ENCODE results near the gene MCEMP1.

Gene MCEMP1, protein sequence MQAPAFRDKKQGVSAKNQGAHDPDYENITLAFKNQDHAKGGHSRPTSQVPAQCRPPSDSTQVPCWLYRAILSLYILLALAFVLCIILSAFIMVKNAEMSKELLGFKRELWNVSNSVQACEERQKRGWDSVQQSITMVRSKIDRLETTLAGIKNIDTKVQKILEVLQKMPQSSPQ

DNA sequence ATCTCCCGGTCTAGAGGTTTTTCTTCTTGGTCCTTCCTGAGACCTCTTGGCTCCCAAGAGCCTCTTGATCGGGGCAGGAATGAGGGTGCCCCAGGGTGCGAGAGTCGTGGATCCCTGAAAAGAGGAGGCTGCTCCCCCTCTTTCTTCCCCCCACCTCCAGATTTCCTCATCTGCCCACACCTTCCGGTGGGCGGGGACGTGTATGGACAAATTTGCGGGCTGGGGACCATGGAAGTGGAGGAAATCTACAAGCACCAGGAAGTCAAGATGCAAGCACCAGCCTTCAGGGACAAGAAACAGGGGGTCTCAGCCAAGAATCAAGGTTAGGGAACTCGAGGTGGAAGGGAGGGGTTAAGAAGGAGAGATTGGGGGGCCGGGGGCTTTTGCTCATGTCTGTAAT lies at the start of gene MCEMP1:
Gene MCEMP1, plus strand, starts transcription at position 237 of the 400 bp plus-strand sequence. Its CDS starts 31 bp downstream, at position 268.
- DNase-seq, result no peak

DNA sequence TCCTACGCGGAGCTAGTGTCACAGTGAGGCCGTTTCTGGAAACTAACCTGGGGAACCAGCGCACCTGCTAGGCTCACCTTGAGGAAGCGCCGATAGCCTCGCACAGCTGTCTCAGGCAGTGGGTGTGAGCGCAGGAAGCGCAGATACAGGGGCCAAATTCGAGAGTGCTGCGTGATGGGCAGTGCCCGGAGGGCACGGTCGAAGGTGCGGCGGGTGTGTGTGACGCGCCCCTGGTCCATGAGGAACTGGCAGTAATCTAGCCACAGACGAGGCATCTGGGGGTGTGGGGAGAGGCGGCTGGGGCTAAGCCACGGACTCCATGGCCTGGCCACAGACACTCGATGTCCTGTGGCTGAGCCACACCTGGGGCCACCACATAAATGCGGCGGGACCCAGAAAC lies 49.7 kb upstream of the MCEMP1 start:
- DNase-seq, result no peak

DNA sequence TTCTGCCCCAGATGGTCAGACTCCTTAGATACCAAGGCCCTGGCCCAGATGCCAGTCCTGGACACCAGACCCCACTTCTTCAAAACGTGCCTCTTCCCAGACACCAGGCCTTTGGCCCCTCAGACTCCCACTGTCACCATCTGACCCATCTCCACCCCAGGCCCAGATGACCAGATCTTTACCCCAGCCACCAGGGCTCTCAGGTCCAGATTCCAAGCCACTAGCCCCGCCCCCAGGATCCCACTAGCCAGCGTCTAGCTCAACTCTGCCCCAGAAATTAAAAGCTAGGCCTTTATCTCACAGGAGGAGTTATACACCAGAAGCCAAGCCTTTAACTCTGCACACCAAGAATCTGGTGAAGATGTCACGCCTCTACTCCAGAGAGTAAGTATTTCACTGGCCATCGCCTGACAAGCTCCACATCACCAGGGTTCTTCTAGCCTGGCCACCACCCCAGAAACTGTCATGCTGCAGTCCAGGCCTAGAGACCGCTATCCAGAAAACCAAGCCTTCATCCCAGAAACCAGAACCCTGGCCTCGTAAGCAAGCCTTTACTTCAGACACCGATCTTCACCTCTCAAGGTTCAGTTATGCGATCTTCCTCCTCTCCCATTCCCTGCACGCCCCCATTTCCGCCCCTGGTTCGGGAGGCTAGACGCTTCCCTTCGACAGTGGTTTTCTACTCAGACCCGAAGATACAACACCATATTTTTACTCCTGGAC lies 48.1 kb upstream of the MCEMP1 start:
- no peak for DNase-seq

DNA sequence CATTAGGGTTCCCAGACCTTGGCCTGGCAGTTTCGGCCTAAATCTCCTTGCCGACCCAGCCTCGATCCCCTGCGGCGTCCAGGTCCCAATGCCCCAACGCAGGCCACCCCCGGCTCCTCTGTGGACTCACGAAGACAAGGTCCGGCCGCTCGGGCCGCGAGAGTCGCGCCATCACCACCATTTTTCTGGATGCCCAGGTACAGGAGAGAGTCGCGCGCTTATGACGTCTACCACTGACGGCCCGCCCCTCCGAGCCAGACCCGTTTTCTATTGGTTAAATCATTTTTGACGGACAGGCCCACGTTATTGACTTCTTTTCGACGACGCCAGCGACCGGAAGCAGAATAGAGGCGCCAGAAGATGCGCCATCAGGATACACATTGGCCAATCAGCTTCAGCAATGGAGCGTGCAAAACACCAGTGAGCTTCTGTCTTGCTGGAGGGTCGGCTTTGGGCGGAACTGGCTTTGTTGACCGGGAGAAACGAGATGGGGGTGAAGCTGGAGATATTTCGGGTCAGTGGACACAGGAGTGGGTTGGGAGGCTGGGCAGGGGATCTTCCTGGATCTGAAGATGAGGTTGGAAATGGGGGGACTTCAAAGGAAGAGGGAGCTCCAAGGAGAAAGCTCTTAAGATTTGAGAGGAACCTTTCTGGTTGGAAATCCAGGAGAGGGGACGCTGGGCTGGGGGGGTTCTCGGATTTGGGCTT lies 47.4 kb upstream of the MCEMP1 start, which contains the start of the genes PET100 and XAB2:
Gene PET100, plus strand, starts transcription at position 447 of the 708 bp plus-strand sequence. Its CDS starts 41 bp downstream, at position 488.
Gene XAB2, minus strand, starts transcription at position 199 of the 708 bp plus-strand sequence. Its CDS starts 18 bp downstream, at position 181.
- DNase-seq, result peak; percentile 97 to 99

DNA sequence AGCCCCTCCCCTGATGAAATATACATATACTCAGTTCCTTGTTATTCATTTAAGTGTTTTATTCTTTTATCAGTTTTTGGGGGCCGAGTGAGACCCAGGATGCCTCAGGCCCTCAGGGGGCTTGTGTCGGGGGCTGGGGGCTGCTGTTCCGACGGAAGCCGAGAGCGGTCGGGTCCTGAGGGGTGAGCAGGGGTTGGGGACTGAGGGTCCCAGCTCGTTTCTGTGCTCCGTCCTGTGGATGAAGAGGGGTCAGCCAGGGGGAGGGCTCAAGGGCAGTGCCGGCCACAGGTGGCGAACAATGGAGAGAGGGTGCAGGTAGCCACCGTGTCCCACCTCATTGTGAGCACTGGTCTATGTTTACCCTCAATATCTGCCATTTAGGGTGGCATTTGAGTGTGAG lies 45.3 kb upstream of the MCEMP1 start:
- no peak for DNase-seq

DNA sequence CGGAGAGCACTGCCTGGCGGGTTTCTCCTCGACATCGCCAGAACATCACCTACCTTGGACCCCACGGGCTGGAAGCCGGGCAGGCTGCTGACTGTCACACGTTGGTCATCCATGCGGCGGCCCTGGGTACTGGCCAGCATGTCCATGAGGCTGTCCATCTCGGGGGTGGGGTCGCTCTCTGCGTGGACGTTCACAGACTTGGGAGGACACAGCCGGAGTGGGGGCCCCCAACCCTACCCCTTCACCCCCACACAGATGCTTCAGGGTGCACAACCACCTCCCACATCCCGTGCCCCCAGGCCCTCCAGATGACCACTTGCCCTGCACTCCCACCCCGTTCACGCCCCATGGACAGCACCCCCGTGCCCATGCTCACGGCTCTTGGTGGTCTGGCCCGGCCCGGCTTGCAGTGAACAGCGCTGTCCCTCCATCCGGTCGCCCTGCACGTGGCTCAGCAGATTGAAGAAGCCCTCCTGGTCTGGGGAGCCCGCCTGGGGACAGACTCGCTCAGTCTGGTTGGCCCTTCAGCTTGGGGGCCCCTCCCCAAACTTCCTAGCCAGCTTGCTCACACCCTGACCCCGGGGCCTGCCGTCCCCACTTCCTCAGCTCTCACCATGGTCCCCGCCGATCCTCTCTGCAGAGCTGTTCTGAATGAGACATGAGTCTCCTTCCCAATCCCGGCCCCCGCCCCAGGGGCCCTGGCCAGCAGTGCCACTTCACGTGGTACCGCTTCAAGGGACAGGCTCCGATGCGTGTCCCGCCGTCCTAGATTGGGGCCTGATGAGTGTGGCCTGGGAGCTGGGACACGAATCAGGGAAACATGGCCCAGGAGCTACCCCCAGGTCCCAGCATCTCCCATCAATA lies 44.3 kb upstream of the MCEMP1 start:
- no peak for DNase-seq

DNA sequence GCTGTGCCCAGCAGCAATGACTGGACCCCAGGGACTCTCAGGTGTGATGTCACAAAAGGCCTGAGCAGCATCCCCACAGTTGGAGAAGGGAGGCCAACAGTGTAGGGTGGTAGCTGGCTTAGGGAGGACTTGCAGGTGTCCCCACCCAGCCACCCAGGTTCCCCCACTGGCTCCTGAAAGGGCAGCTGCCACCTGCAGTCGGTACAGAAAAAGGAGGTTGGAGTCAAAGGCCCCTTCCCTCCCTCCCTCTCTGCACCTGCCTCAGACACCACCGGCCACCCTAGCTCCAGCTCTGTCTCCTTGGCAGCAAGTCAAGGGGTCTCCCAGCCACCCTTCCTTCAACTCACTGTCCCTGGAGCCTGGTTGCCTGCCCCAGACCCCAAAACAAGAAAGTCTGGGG lies 43.2 kb upstream of the MCEMP1 start, which contains the start of gene PCP2:
Gene PCP2, minus strand, starts transcription at position 22 of the 400 bp plus-strand sequence. CDS start 262 bp downstream, outside the sequence.
- DNase-seq, result no peak

DNA sequence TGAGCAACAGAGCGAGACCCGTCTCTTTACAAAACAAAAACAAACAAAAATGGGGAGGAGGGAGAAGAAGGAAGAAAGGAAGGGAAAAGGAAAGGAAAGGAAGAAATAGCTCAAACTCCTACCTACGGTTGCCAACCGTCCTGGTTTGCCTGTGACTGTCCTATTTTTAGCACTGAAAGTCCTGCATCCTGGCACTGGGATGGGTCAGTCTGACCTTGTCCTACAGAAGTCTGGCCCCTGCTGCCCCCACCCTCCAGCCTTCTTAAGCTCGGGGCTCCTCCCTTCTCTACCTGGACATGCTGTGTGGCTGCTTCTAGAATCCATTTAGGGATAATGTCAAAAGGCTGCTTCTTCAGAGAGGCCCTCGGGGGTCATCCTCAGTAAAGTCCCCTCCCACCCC lies 41.2 kb upstream of the MCEMP1 start:
- no peak for DNase-seq

DNA sequence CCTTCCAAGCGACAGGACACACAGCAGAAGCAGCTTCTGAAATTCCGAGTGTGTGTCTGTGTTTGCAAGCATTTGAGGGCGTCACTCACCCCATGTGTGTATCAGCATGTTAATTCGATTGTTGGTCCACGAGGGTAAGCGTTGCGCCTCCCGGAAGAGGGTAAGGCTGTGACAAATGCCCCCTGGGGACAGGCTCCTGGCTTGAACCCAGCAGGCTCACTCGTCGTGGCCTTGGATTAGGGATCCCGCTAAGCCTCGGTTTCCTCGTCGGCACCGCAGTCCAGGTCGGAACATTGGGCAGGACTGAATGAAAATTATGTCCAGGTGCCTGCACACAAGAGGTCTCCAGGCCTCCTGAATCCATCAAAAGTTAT lies 40.6 kb upstream of the MCEMP1 start:
- no peak for DNase-seq

DNA sequence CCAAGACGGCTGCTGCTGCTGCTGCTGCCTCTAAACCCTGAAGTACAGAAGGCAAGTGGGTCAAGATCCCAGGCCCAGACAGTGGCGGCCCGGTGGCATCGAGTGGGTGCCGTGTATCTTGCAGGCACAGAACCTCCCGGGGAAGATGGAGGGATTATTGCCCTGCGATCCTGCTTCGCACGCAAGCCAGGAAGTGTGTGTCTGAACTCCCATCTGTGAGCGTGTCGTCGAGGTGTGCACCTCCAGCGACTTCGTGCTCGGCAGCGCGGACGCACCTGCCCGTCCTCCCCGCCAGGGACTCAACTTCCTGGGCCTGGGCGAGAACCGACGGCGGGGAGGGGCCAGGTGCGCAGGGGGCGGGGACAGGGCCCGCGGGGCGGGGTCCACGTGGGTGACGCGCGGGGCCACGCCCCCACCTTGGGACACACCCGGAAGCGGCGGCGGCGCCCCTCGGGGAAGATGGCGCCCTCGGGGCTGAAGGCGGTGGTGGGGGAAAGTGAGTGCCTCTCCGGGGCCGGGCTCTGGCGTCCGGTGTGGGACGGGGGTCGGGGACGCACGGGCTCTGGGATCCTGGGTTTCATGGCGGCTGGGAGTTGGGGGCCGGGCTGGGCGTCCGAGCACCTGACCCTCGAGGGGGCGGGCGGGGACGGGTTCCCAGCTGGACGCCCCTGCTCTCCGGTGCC lies 40.1 kb upstream of the MCEMP1 start, which contains the start of gene STXBP2:
Gene STXBP2, plus strand, starts transcription at position 420 of the 683 bp plus-strand sequence. Its CDS starts 40 bp downstream, at position 460.
- DNase-seq, result peak; percentile 15 to 54

DNA sequence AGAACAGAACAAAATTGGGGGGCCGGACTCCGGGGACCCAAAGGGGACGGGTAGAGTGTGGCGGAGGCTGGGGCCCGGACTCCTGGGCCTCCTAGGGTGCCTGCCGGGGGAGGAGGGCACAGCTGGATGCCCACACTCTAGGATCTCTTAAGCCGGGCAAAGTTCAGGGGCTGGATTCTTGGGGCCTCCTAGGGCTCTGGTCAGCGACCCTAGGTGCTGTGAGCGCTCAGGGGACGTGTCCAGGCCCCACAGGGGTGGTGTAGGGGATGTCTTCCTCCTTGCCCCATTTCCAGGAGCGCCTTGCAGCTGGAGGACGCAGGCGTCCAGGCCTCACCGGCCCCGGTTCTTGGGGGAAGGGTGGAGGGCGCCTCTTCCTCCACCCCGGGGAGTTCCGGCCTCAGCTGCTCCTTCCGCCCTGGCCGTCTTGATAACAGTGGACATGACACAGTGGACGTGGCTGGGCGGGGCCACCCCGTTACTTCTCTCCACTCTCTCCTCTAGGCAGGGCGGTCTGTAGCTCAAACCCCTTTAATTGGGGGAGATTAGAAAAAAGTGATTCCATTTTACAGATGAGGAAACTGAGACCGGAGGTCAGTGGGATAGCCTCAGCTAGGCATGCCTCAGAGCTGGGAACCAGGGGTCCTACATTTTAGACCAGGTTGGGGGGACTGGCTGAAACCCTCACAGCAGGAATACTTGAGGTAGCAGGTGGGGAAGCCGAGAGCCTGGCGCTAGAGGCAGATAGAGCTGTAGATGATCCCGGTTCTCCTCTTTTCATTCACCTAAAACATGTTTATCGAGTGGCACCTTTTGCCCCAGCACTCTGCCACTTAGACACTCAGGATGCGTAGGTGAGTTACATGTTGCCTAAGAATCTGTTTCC lies 39.3 kb upstream of the MCEMP1 start:
- DNase-seq, result peak in 1 of 2 experiments; percentile 20

DNA sequence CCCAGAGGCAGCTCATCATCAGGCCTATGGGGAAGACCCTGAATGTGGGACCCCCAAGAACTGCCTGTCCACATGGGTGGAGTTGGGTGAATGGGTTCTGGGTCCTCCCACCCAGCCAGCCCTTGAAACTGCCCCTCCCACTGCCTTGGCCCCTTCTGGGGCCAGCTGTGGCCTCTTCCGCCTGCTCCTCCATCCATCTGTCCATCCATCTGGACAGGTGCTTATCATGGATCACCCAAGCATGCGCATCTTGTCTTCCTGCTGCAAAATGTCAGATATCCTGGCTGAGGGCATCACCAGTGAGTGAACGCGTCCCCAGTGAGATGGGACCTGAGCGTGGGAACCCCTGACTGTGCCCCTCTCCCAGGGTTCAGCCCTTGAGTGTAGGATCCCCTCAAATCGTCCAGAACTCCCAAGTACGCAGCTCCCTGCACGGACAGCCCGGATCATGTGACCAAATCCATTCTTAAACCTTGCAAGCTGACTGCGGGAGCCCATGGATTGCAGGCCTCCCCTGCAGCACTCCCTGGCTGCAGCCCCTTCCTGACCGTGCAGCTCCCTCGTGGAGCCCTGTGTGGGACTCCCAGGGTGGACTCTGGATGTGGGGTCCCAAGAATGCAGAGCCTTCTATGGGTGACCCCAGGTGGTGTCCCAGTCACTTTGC lies 38.0 kb upstream of the MCEMP1 start:
- peak; percentile 93 to 96 for DNase-seq

DNA sequence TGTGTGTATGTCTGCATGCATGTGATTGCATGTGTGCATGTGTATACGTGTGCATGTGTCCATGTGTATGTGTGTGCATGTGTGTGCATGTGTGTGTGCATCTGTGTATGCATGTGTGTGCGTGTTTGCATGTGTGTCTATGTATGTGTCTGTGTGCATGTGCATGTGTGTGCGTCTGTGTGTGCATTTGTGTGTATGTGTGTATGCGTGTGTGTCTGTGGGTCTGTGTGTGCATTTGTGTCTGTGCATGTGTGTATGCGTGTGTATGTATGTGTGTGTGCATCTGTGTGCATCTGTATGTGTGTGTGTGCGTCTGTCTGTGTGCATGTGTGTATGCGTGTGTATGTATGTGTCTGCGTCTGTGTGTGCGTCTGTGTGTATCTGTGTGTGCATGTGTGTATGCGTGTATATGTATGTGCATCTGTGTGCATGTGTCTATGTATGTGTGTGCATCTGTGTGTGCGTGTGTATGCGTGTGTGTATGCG lies 37.0 kb upstream of the MCEMP1 start:
- no peak for DNase-seq

DNA sequence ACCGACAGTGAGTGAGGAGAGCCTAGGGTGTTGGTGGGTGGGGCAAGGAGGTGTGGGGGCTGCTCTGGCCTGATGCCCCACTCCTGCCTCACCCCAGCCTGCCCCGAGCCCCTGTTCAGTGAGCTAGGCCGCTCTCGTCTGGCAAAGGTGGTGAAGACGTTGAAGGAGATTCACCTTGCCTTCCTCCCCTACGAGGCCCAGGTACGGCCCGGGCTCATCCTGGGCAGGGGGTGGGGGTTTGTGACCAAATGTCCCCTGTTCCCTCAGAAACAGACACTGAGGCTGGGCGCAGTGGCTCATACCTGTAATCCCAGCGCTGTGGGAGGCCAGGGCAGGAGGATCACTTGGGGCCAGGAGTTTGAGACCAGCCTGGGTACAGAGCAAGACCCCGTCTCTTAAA lies 36.1 kb upstream of the MCEMP1 start:
- DNase-seq, result no peak

DNA sequence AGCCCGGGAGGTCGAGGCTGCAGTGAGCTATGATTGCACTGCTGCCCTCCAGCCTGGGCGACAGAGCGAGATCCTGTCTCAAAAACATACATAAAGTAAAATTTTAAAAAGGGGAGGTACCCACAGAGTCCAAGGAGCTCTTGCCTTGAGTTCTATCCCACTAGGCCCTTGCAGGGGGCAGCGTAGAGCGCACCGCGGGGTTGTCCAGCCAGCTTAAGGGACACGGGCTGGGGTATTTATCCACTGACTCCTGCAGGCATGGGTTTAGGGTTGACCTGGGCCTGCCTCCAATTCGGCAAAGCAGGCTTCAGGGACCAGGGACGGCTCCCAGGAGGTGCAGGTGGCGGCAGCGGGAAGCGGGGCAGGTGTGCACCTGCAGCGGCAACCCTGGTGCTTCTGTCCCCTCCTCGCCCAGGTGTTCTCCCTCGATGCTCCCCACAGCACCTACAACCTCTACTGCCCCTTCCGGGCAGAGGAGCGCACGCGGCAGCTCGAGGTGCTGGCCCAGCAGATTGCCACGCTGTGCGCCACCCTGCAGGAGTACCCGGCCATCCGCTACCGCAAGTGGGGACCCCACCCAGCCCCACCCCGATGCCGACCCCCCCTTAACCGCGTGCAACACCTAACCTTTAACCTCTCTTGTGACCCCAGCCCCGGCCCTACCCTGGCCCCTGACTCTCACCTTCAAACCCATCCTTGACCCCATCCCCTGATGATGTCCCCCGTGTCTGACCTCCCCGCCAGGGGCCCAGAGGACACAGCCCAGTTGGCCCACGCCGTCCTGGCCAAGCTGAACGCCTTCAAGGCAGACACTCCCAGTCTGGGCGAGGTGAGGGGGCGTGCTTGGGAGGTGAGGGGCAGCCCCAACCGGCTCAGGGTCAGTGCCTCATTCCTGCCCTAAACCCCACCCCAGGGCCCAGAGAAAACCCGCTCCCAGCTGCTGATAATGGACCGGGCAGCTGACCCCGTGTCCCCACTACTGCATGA lies 35.3 kb upstream of the MCEMP1 start:
- no peak for DNase-seq

DNA sequence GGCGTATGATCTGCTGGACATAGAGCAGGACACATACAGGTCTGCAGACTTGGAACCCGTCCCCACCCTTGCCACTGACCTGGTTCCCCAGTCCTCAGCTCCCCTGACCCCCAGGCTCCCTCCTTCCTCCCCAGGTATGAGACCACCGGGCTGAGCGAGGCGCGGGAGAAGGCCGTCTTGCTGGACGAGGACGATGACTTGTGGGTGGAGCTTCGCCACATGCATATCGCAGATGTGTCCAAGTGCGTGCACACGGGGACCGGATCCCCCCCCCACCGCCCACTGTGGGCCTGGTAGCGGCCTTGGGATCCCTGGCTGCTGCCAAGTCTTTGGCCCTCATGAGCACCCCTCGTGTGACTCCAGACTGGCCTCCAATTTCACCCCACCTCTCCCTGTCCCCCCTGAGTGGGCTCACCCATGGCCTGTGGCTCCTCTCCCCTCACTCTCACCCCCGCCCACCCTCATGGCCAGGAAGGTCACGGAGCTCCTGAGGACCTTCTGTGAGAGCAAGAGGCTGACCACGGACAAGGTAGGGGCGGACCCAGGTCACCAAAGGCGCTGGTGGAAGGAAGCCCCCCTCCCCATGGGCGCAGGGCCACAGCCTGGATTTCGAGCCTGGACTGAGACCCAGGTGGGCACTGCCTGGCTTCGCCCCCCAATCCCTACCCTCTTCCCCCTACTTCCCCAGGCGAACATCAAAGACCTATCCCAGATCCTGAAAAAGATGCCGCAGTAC lies 34.4 kb upstream of the MCEMP1 start:
- no peak for DNase-seq

DNA sequence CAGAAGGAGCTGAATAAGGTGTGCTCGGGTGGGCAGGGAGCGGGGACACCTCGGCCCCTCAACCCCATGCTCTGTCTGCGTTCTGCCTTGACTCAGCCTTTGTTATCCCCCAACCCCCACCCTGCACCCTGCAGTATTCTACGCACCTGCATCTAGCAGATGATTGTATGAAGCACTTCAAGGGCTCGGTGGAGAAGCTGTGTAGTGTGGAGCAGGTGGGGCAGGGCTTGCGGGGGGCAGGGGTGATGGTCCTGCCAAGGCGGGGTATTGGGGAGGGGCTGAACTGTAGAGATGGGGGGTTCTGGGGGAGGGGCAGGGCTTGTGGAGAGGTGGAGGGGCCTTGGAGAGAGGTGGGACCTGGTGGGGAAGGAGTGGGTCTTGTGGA lies 33.9 kb upstream of the MCEMP1 start:
- no peak for DNase-seq

All from NCI-H524 (cell line).